Ovary (tissue), 9 donors: ENCODE measurements around the gene PRR20D. TPM values are rescaled to one million over a fixed set of nuclear protein-coding genes. Genes with fewer than 3 reads are reported as not detected.
"Not testable (repeated sequence)": the region's sequence is repeated elsewhere in the genome, so short reads cannot be mapped to it uniquely, and the experiment has no call there.

Experiments
- DNase-seq, 5 donors: peaks; one replicate each; pipeline ENCODE4 v3.0.0-alpha.2; 2019 to 2020
- H3K27ac ChIP-seq, 2 donors: fragments of 200-600 bp; one replicate each; pipeline versions ENCODE4 v1.5.1 to v1.8.0; 2019 to 2022
- H3K27me3 ChIP-seq: fragments of 200-600 bp; one replicate; pipeline ENCODE4 v1.8.0; 2022
- H3K36me3 ChIP-seq: fragments of 200-600 bp; sonication (generic); one replicate; pipeline ENCODE4 v1.5.1; 2019
- H3K4me1 ChIP-seq: one replicate; pipeline ENCODE4 v1.8.1; 2013; ENCODE audit warnings: mild to moderate bottlenecking, moderate library complexity; ENCODE audit not compliant: insufficient read depth
- H3K4me3 ChIP-seq: fragments of 200-600 bp; sonication (generic); one replicate; pipeline ENCODE4 v1.5.1; 2017
- H3K9me3 ChIP-seq, 2 donors: fragments of 200-600 bp in 1 of 2; sonication (generic) in 1 of 2; one replicate each; pipeline versions ENCODE4 v1.5.1 to v1.8.1; 2013 to 2019; ENCODE audit warnings: mild to moderate bottlenecking in 1 of 2, moderate library complexity in 1 of 2
- EP300 ChIP-seq: sonication (generic); formaldehyde crosslinking; IDR thresholded peaks from one replicate; pipeline ENCODE4 v1.6.1; 2017; ENCODE audit warnings: antibody characterized with exemption
- POLR2A ChIP-seq: fragments of 450-650 bp; IDR thresholded peaks from one replicate; pipeline ENCODE4 v1.6.1; 2017; ENCODE audit warnings: antibody characterized with exemption, mild to moderate bottlenecking, moderate library complexity
- WGBS, 3 donors: extraction: QIAGEN DNeasy Blood & Tissue Kit in 1 of 3; methylation state at CpG; one replicate each; pipeline versions ENCODE4 v1.1.5 to v1.1.7; 2013 to 2017; 5-methylcytosine and 5-hydroxymethylcytosine counted together
- intact Hi-C, 4 donors: fragments of 100-400 bp; cut with DNase I; formaldehyde crosslinking; loops; one replicate each; pipeline versions ENCODE4 v1.11.0 to v1.15.1; 2022 to 2023
- polyA plus RNA-seq, 2 donors: library from polyadenylated mRNA; stranded (reverse); fragments of 200-250 nt in 1 of 2; fragments of 350-450 nt in 1 of 2; fragmentation: Illumina TruSeq in 1 of 2; extraction: RNeasy Lipid Tissue Mini Kit (QIAGEN cat#74804) in 1 of 2; gene quantifications; one replicate each; pipeline ENCODE4 v1.2.3, GENCODE V29; 2013 to 2014
- total RNA-seq, 7 donors: library from RNA; depleted of rRNA in 2 of 7; stranded (reverse); fragments of >200 nt in 2 of 7; fragmentation: NEBNext Ultra II Directional in 3 of 7; extraction: Animal tissue kit (Norgen Biotek cat#: 25700) in 3 of 7; gene quantifications; one replicate each; pipeline versions ENCODE4 v1.1.0 to v1.2.4, GENCODE V29; 2016 to 2023
- TF ChIP-seq, protein P1 (sequence below), 3 donors: fragments of 450-650 bp in 2 of 3; fragments of 200-600 bp in 1 of 3; IDR thresholded peaks; one replicate each; pipeline versions ENCODE4 v1.5.1 to v1.8.0; 2016 to 2022; ENCODE audit warnings: antibody characterized with exemption in 3 of 3, mild to moderate bottlenecking in 1 of 3
- donor health status: DM: no; HTN: no; CAD: no; lungs with moderate emphysema.
- donor health status: DM: no; HTN: no; CAD: no.
- donor health status: Bipolar disorder and iron deficiency.
- donor health status: DM: yes; HTN: yes; CAD: no.
- donor health status: DM: no; HTN: no; CAD: no.
- donor health status: DM: yes; HTN: yes; CAD: no.

PRR20D gene
- total and polyA plus RNA-seq, 9 donors: not detected

DNA sequence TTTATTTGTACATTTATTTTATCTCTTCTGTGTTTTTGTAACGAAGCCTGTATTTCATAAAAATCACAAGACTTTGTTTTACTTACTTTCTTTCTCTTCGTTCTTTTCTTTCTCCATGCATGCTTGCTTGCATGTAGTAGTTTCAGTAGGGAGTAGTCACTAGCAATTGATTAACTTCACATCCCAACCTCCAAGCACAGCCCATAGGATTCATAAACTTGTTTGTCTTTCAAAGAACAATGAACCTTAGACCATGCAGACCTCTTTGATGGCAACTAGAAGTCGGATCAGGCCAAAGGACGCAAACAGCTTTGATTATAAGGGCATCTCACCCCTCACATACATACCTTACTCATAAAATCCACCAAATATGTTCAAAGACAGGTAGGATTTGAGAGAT lies 22.8 kb upstream of the PRR20D start:
- Histone ChIP-seq H3K4me1 (no peaks in the 10 kb centered on the region), H3K36me3 (no peaks in the 10 kb centered on the region), H3K9me3 (no peaks in the 10 kb centered on the region), H3K27ac (no peak overlapping the region), H3K27me3 (no peaks in the 10 kb centered on the region), H3K4me3 (no peak overlapping the region)
- 71 to 92% (median 76%) methylated on average over 4 of the region's 4 CpGs for WGBS, 3 donors
- no peak for TF ChIP-seq EP300
- DNase-seq: no peak
- intact Hi-C loops: no loop called here

DNA sequence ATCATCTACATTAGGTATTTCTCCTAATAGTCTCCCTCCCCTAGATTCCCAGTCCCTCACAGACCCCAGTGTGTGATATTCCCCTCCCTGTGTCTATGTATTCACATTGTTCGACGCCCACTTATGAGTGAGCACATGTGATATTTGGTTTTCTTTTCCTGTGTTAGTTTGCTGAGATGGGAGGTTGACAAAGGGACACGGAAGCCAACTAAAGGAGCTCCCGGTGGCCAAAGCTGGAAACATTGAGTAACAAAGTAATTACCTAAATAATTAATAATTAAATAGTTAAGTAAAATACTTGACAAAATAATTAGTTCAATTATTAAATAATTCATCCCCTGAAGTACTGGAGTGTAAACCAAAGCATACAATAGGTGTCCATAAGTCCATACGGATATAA lies 21.4 kb upstream of the PRR20D start:
- TF ChIP-seq, protein P1, sequence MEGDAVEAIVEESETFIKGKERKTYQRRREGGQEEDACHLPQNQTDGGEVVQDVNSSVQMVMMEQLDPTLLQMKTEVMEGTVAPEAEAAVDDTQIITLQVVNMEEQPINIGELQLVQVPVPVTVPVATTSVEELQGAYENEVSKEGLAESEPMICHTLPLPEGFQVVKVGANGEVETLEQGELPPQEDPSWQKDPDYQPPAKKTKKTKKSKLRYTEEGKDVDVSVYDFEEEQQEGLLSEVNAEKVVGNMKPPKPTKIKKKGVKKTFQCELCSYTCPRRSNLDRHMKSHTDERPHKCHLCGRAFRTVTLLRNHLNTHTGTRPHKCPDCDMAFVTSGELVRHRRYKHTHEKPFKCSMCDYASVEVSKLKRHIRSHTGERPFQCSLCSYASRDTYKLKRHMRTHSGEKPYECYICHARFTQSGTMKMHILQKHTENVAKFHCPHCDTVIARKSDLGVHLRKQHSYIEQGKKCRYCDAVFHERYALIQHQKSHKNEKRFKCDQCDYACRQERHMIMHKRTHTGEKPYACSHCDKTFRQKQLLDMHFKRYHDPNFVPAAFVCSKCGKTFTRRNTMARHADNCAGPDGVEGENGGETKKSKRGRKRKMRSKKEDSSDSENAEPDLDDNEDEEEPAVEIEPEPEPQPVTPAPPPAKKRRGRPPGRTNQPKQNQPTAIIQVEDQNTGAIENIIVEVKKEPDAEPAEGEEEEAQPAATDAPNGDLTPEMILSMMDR (IDR thresholded peaks at IDR 0.05): no peak
- no peak for TF ChIP-seq EP300
- TF ChIP-seq POLR2A: no peak
- no peak for DNase-seq
- WGBS, 3 donors: 86 to 95% (median 89%) methylated on average over 5 of the region's 5 CpGs
- H3K36me3 ChIP-seq: no peaks in the 10 kb centered on the region
- no peaks in the 10 kb centered on the region for H3K27me3 ChIP-seq
- no peaks in the 10 kb centered on the region for H3K9me3 ChIP-seq
- H3K27ac ChIP-seq: no peak overlapping the region
- H3K4me1 ChIP-seq: no peaks in the 10 kb centered on the region
- H3K4me3 ChIP-seq: no peak overlapping the region
- intact Hi-C loops: no loop called here

DNA sequence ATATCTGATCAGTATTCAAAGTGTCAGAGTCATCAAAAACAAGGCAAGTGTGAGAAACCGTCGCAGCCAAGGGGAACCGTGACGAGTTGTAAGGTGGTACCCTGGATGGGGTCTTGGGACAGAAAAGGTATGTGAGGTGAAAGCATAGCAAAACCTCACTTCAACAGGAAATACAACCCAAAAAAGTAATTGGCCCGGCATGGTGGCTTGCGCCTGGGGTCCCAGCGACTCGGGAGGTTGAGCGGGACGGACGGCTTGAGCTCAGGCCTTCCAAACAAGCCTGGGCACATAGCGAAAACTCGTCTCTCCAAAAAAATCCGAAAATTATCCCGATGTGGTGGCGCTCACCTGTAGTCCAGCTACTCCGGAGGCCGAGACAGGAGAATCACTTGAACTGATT lies 20.7 kb upstream of the PRR20D start:
- DNase-seq, H3K27ac ChIP-seq, H3K9me3 ChIP-seq, H3K27me3 ChIP-seq, H3K36me3 ChIP-seq, intact Hi-C loops, H3K4me3 ChIP-seq, H3K4me1 ChIP-seq: not testable (repeated sequence)
- 95 to 100% (median 96%) methylated on average over 7 to 11 of the region's 18 CpGs for WGBS, 3 donors

DNA sequence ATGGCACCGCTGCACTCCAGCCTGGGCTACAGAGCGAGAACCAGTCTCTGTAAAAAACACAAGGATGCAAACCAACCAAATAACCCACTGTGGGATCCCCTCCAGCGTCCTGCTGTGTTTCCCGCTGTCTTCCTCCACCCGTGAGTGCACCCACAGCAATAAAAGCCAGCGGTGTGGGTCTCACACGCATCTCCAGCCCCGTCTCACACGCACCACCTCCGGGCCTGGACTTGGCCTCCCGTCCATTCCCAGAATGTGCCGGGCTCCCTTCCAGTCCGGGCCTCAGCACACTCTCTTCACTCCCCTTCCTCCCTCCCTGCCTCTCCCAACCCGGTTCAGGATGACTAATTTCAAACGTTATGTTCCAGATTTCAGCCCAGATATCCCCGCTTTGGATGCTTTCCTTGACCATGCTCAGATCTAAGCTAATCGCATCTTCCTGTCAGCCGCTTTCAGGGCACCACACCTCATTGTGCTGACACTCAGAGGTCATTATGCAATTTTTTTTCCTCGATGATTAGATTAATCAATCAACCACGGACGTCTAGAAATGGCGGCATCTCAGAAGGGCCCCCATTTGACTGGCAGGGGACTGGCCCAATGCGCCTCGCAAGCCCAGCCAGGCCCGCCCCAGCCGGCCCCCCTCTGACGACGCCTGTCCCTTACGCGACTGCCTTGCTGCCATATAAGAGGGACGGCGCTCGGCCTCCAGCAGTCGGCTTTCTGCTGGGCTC lies 20.0 kb upstream of the PRR20D start, which contains the start of gene PRR20A:
PRR20A (plus strand) TSS at position 684 of the 734 bp plus-strand sequence. CDS start 387 bp downstream, outside the sequence.
- H3K4me1 ChIP-seq, H3K36me3 ChIP-seq, H3K27ac ChIP-seq, intact Hi-C loops, H3K9me3 ChIP-seq, DNase-seq, H3K27me3 ChIP-seq, H3K4me3 ChIP-seq: not testable (repeated sequence)
- 88 to 97% (median 91%) methylated on average over 10 to 14 of the region's 34 CpGs for WGBS, 3 donors

DNA sequence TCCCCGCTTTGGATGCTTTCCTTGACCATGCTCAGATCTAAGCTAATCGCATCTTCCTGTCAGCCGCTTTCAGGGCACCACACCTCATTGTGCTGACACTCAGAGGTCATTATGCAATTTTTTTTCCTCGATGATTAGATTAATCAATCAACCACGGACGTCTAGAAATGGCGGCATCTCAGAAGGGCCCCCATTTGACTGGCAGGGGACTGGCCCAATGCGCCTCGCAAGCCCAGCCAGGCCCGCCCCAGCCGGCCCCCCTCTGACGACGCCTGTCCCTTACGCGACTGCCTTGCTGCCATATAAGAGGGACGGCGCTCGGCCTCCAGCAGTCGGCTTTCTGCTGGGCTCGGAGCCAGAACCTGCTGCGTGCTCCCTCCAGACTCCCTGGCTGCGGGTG lies 13.2 kb upstream of the PRR20D start, which contains the start of gene PRR20B:
PRR20B (plus strand) TSS at position 301 of the 400 bp plus-strand sequence. CDS start 387 bp downstream, outside the sequence.
- H3K27me3 ChIP-seq, H3K27ac ChIP-seq, DNase-seq, H3K4me1 ChIP-seq, H3K4me3 ChIP-seq, H3K9me3 ChIP-seq, H3K36me3 ChIP-seq, intact Hi-C loops: not testable (repeated sequence)
- WGBS, 3 donors: no CpG with 5 or more reads among the region's 22 CpGs

GRCh38 chr13:57148106-57148505 lies 12.3 kb upstream of the PRR20D start:
- H3K27me3 ChIP-seq, H3K9me3 ChIP-seq, H3K27ac ChIP-seq, H3K4me1 ChIP-seq, H3K36me3 ChIP-seq, intact Hi-C loops, DNase-seq, H3K4me3 ChIP-seq: not testable (repeated sequence)
- 93 to 94% (median 93%) methylated on average over 6 to 9 of the region's 14 CpGs for WGBS, 3 donors

GRCh38 chr13:57153761-57154160 lies 6.7 kb upstream of the PRR20D start, which contains the start of gene PRR20C:
PRR20C (plus strand) TSS chr13:57154061; CDS start chr13:57154448, 387 bp downstream.
- H3K4me1 ChIP-seq, intact Hi-C loops, DNase-seq, H3K27me3 ChIP-seq, H3K27ac ChIP-seq, H3K36me3 ChIP-seq, H3K9me3 ChIP-seq, H3K4me3 ChIP-seq: not testable (repeated sequence)
- WGBS, 3 donors: no CpG with 5 or more reads among the region's 22 CpGs

GRCh38 chr13:57166897-57167296 lies 6.5 kb downstream of the PRR20D start, which contains the start of gene PRR20E:
PRR20E (plus strand) TSS chr13:57167197; CDS start chr13:57167584, 387 bp downstream.
- intact Hi-C loops, H3K27me3 ChIP-seq, H3K4me1 ChIP-seq, H3K36me3 ChIP-seq, H3K27ac ChIP-seq, H3K9me3 ChIP-seq, H3K4me3 ChIP-seq, DNase-seq: not testable (repeated sequence)
- WGBS, 3 donors: no CpG with 5 or more reads among the region's 22 CpGs
